ENCODE results near the gene MARK4. TPM values are rescaled to one million over a fixed set of nuclear protein-coding genes. Genes with fewer than 3 reads are reported as not detected.
A peak's percentile ranks its signal among the peaks of the same experiment; 100 is the strongest.
"Not testable (repeated sequence)": the region's sequence is repeated elsewhere in the genome, so short reads cannot be mapped to it uniquely, and the experiment has no call there.

MARK4 gene
- total RNA-seq, 1 donor from 2014 or later, result 7.4 TPM

GRCh38 chr19:45304141-45304926 lies 53.3 kb downstream of the MARK4 start:
- no peak for DNase-seq (ENCODE audit: low read depth in 2 of 2)

DNA sequence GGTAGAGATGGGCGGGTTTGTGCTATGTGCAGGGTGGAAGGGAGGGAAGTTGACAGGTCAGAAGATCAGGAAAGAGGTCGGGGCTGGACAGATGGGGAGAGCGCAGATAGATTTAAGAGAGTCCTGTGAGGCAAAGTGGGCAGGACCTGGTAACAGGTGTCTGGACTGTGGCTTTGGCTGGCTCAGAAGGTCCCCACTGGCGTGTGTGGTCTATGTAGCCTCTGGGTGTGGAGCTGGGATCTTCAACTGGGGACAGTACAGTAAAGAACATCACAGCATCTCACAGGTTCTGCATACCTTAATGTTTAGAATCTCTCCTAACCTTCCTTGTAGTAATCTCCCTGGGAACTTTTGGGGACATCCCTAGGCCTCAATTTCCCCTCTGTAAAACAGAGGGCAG lies 53.9 kb downstream of the MARK4 start:
- no peak for DNase-seq (ENCODE audit: low read depth in 2 of 2)

GRCh38 chr19:45305421-45305820 lies 54.4 kb downstream of the MARK4 start:
- peak in 1 of 2 donors; percentile 37 for DNase-seq (ENCODE audit: low read depth in 2 of 2)

DNA sequence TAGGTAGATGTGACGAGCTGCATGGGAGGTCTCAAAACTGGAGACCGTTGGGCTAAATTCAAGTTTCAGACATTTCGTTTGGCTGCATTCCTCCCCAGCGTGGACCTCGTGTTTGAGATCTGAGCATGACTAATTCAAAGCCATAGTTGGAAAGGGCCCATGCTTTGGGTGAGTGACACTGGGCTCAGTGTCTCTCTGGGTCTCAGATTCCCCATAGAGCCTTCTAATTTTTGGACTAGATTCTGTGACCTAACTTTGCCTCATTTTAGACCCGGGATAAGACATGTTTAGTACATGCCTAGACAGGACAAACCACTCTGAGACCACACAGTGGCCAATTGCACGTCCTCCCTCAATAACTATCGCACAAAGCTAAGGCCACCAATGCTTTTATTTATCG lies 55.0 kb downstream of the MARK4 start:
- no peak for DNase-seq (ENCODE audit: low read depth in 2 of 2)

DNA sequence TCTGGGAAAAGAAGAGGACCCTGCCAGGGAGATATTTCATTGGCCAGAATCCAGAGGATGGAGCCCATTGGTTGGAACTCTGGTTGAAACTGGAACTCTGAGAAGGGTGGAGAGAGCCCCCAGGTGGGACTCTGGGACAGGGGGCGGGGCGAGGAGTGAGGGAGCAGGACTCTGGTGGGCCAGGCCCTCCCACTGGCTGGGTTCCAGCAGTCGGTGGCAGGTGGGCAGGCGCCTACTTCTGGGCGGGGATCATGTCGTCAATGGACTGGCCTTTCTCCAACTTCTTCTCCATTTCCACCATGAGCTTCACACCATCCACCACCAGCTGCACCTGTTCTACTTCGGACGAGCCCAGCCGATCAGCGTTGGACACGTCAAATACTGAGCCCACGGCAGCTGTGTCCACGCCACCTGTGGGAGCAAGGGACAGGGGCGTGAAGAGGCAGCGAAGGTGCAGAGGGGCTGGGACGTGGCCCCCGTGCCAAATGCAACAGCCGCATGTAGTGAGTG lies 55.5 kb downstream of the MARK4 start:
- DNase-seq (ENCODE audit: low read depth in 2 of 2), result no peak

DNA sequence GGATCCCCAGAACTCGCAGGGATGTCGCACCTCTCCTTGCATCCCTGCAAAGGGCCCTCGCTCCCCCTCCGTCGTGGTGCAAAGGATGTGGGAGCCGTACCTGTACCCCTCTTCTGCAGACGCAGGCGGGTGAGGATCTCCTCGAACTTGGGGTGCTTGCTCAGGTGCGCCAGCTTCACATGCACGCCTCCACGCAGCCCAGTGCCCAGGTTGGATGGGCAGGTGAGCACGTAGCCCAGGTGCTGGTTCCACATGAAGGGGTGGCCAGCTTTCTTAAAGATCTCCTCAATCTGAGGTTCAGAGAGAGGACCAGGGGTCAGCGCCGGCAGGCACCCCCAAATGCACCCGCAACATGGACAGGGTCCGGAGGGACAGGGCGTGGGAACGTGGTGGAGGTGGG lies 56.3 kb downstream of the MARK4 start:
- no peak for DNase-seq (ENCODE audit: low read depth in 2 of 2)

- DNase-seq (ENCODE audit: low read depth in 2 of 2), result not testable (repeated sequence)
Measured at GRCh38 chr19:45309322-45309721, 58.3 kb downstream of the MARK4 start.

DNA sequence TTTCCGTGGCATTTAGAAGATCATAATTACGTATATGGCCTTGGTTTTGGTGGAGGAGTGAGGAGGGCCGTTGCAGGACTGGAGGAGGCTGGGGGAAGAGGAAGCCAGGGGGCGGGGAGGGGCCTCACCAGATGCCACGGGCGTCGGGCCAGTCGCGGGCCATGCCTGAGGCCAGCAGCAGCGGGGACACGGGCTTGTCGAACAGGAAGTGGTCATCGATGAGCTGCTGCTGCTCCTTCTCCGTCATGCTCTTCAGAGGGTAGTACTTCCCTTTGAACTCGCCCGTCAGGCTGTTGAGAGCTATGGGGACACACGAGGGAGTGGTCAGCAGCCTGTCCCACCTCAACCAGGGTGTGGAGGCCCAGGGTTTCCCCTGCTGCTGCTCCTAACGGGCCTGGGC lies 60.5 kb downstream of the MARK4 start:
- DNase-seq (ENCODE audit: low read depth in 2 of 2), result no peak

DNA sequence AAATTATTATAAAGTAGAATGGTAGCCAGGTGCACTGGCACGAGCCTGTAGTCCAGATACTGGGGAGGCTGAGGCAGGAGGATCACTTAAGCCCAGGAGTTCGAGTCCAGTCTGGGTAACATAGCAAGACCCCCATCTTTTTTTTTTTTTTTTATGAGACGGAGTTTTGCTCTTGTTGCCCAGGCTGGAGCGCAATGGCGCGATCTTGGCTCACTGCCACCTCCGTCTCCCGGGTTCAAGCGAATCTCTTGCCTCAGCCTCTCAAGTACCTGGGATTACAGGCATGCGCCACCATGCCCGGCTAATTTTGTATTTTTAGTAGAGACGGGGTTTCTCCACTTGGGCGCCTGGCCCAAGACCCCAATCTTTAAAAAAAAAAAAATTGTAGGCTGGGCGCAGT lies 61.2 kb downstream of the MARK4 start:
- not testable (repeated sequence) for DNase-seq (ENCODE audit: low read depth in 2 of 2)

- no peak for DNase-seq (ENCODE audit: low read depth in 2 of 2)
Measured at GRCh38 chr19:45314708-45315245, 63.7 kb downstream of the MARK4 start.

DNA sequence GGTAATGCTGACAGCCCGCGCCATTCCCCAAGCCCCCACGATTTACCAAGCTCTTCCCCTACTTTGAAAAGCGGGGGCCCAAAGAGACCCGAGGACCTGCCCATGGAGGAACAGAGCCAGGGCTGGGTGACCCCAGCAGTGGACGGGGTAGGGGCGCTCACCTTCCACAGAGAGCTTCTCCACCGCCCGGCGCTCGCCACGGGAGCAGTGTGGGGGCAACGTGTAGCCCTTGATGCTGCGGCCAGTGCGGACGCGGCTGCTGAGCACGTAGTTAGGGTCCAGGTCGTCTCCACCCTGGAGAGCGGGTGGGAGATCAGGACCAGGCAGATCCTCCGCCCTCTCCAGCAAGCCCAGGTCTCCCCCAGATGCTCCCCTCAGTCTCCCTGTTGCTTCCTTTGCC lies 64.2 kb downstream of the MARK4 start:
- no peak for DNase-seq (ENCODE audit: low read depth in 2 of 2)

DNA sequence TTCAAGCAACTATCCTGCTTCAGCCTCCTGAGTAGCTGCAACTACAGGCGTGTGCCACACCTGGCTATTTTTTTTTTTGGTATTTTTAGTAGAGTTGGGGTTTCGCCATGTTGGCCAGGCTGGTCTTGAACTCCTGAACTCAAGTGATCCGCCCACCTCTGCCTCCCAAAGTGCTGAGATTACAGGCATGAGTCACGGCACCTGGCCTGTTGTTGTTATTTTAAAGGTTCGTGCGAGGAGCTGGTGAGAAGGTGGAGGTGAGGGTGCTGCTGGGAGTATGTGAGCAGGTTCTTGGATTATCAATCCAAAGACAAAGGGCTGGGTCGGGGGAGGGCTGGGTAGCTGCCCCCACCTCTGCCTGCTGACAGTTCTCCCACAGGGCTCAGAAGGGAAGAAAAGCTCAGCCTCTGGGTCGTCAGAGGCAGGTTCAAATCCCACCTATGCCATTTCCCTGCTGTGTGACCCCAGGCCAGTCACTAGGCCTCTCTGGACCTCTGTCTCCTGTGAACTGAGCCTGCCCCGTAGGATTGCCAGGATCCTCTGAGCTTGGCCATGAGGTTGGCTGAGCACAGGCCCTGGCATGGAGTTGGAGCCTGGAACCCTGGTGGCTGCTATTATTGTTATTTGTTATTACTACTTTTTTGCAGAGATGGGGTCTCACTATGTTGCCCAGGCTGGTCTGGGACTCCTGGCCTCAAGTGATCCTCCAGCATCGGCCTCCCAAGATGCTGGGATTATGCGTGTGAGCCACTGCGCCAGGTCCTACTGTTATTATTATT lies 70.1 kb downstream of the MARK4 start:
- DNase-seq (ENCODE audit: low read depth in 2 of 2), result no peak

- DNase-seq (ENCODE audit: low read depth in 2 of 2), result no peak
Measured at GRCh38 chr19:45321848-45322247, 70.8 kb downstream of the MARK4 start.

GRCh38 chr19:45322311-45322710 lies 71.2 kb downstream of the MARK4 start:
- no peak for DNase-seq (ENCODE audit: low read depth in 2 of 2)

GRCh38 chr19:45322744-45323281 lies 71.7 kb downstream of the MARK4 start, which contains the start of gene CKM:
Gene CKM (minus strand): TSS chr19:45322875. CDS start chr19:45319713, 3,162 bp downstream.
- no peak for DNase-seq (ENCODE audit: low read depth in 2 of 2)

DNA sequence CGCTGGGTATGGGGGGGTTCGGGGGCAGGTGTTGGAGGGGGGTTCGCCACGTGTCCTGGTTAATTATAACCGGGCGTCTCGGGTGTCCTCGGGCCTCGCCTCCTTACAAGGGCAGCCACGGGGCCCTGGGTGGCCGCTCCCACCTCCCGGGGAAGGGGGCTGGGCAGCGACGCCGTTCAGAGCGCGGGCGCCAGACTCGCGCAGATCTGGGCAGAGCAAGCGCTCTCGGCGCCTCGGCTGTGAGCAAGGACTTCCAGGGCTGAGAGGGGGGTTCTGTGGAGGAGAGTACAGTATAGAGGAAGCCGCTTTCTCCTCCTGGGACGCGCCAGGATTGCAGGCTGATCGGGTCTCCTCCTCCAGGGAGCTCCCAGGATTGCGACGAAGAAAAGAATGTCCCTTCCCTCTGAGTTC lies 72.6 kb downstream of the MARK4 start:
- no peak for DNase-seq (ENCODE audit: low read depth in 2 of 2)

DNA sequence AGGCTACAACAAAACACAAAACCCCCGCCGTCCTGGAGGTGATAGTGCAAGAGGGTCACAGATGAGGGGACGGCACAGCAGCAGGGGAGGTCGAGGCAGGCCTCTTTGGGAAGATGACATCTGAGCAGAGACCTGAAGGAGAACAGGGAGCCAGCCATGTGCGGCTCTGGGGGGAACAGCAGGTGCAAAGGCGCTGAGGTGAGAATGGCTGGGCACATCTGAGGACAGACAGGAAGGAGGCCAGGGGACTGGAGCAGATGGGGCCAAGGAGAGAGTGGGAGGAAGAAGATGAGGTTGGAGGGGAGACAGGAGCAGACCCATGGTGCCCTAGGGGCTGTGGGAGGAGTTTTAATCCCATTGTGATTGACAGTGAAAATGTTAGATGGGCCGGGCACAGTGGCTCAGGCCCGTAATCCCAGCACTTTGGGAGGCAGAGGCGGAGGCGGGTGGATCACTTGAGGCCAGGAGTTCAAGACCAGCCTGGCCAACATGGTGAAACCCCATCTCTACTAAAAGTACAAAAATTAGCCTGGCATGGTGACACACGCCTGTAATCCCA lies 73.4 kb downstream of the MARK4 start:
- no peak for DNase-seq (ENCODE audit: low read depth in 2 of 2)

DNA sequence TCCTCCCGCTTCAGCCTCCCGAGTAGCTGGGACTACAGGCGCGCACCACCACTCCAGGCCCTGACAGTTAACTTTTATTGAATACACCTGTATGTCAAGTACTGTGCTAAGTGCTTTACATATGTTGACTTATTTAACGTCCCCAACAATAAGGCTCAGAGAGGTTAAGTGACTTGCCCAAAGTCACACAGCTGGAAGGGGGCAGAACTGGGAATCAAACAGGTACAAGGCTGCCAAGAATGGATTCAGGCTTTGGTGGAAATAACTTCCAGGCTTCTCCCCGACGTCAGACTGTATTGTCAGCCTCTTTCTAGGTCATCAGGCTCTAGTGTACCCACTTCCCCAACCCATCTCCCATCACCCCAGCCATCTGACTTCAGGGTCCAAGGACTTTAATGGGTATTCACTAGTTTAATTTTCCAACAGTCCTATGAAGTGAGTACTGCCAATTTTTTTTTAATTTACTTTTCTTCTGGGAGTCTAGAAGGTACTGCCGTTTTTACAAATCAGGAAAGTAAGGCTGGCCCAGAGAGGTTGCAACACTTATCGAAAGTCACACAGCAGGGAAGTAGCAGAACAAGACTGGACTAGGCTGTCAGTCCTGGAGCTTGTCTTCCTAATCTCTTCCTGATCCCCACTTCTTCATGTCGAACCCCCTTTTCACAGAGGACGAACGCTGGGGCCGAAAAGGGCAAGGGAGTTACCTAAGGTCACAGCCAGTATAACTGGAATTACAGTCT lies 76.5 kb downstream of the MARK4 start:
- no peak for DNase-seq (ENCODE audit: low read depth in 2 of 2)

GRCh38 chr19:45331411-45331810 lies 80.3 kb downstream of the MARK4 start:
- DNase-seq (ENCODE audit: low read depth in 2 of 2), result no peak

DNA sequence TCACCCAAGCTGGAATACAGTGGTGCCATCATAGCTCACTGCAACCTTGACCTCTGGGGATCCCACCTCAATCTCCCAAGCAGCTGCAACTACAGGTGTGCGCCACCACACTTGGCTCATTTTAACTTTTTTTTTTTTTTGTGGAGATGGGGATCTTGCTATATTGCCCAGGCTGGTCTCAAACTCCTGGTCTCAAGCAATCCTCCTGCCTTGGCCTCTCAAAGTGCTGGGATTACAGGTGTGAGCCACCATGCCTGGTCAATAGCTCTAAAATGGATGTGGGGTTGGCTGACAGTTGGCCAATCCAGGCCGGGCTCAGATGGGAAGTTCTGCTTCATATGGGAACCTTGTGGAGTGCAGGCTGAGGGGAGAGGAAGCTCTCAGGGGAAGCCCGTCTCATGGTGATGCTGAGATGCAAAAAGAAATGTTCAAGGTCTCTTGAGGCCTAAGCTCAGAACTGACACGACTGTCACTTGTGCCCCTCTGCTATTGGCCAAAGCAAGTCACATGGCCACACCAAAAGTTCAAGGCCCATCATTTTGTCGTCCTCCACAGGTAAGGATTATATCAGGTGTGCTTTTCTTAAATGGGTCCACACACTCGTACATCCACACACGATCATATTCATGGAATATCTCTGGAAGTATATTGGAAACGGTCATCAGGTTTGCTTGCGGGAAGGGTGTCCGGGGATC lies 82.7 kb downstream of the MARK4 start:
- DNase-seq (ENCODE audit: low read depth in 2 of 2), result no peak

Measured in dermis microvascular lymphatic vessel endothelial cell (primary cell).